Activated T-helper 17 cell treated with anti-CD3 and anti-CD28 coated beads, Interleukin-2, amount 50 U/mL, for 72 hours (primary cell): Measurements from ENCODE around the gene NES. TPM values are rescaled to one million over a fixed set of nuclear protein-coding genes. Genes with fewer than 3 reads are reported as not detected.

Source experiments
- ATAC-seq: fragments of 150-1000 bp; cut with Tn5 transposase; replicated peaks from 2 replicates; pipeline ENCODE4 v1.10.0; 2021; ENCODE audit warnings: mild to moderate bottlenecking, moderate library complexity
- H3K27ac Mint-ChIP-seq: one replicate; pipeline ENCODE4 v1.8.0; 2022; ENCODE audit warnings: mixed read lengths
- H3K27me3 Mint-ChIP-seq: one replicate; pipeline ENCODE4 v1.8.0; 2022; ENCODE audit warnings: mixed read lengths
- H3K36me3 Mint-ChIP-seq: one replicate; pipeline ENCODE4 v1.8.0; 2022; ENCODE audit warnings: low read depth, mild to moderate bottlenecking, mixed read lengths
- H3K4me1 Mint-ChIP-seq: one replicate; pipeline ENCODE4 v1.8.0; 2022; ENCODE audit warnings: mixed read lengths
- H3K4me3 Mint-ChIP-seq: one replicate; pipeline ENCODE4 v1.8.0; 2022; ENCODE audit warnings: mild to moderate bottlenecking, mixed read lengths
- H3K9me3 Mint-ChIP-seq: one replicate; pipeline ENCODE4 v1.8.0; 2022; ENCODE audit warnings: mixed read lengths
- total RNA-seq, 2 donors: library from RNA; stranded (reverse); gene quantifications; one replicate each; pipeline ENCODE4 v1.2.3, GENCODE V29; 2022

NES gene
- total RNA-seq, 2 donors from 2014 or later, result 0.05 TPM; not detected in 1

DNA sequence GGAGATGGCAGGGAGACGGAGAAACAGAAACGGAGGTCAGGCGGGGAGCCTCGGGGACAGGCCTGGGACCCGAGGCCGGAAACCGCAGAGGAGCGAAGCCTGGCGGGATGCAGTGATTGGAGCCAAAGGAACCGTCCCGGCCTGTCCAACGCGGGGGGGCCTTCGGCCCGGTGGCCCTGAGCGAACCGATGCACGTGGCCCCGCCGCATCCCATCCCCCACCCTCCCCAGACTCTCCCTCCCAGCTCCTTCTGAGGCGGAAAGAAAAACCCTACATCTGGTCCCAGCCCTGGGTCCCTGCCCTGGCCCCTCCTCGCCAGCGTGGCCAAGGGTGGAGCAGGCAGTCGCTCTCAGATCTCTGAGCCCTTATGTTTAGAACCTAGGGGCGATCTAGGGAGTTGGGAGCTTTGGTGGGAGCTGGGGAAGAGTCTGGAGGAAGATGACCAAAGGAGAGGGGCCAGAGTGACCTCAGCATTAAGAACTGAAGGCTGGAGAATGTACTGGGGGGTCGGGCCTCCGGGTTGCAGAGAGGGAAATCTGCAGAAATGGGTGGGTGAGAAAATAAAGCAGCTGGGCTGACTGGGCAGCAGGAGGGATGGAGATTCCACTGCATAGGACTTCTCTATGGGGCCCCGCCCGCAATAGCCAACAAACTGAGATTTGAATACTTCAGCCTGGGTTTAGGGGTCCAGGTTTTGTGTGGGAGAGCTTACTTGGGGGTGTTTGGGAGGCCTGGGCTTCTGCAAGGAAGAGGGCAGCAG, 29.6 kb upstream of the NES start:
- Mint-ChIP-seq H3K9me3 (no peaks in the 10 kb centered on the region), H3K27me3 (peaks cover 12% of the 10 kb centered on the region), H3K4me1 (peaks cover 11% of the 10 kb centered on the region), H3K27ac (peak overlapping the region; percentile 89), H3K36me3 (no peaks in the 10 kb centered on the region), H3K4me3 (peak overlapping the region; percentile 85)
- ATAC-seq, result no peak

- Mint-ChIP-seq H3K27me3 (peaks cover 16% of the 10 kb centered on the region), H3K36me3 (no peaks in the 10 kb centered on the region), H3K4me1 (peaks cover 11% of the 10 kb centered on the region), H3K4me3 (peak overlapping the region; percentile 85), H3K27ac (peak overlapping the region; percentile 89), H3K9me3 (no peaks in the 10 kb centered on the region)
- peak; percentile 78 for ATAC-seq
Measured at GRCh38 chr1:156705918-156706656, 28.9 kb upstream of the NES start.

DNA sequence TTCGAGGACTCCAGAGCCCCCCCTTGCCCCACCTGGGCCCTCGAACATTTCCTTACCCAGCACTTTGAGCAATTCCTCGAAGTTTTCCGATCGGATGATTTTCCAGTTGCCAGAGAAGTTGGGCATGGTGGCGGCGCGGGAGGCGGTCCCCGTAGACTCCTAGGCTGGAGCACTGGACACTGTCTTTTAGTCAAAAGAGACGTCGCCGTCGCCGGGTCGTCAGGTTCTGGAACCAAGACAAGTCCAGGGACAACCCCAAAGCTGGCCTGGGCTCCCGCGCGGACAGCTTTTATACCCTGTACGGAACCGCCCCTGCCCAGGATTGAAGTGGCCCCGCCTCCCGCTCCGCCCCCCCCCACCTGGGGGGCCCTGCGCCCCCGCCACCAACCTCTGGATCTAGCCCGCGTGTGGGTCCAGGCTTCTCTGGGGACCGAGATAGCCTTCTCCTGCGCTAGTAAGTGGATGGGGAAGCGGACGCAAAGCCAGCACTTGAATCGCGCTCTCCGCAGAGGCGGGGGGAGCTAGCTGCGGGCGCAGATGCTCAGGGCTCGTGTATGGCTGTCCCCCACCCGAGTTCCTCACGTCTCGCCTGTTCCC, 28.2 kb upstream of the NES start, which contains the start of gene CRABP2:
Gene CRABP2 (minus strand): TSS at position 263 of the 597 bp plus-strand sequence. CDS start 137 bp downstream, at position 126.
- H3K9me3 Mint-ChIP-seq, result no peaks in the 10 kb centered on the region
- peak within 1 kb of the TSS; percentile 89 for H3K27ac Mint-ChIP-seq
- peak within 1 kb of the TSS; percentile 85 for H3K4me3 Mint-ChIP-seq
- H3K4me1 Mint-ChIP-seq, result peaks cover 11% of the 10 kb centered on the region
- no peaks in the 10 kb centered on the region for H3K36me3 Mint-ChIP-seq
- peaks cover 16% of the 10 kb centered on the region for H3K27me3 Mint-ChIP-seq
- ATAC-seq, result peak; percentile 48

- peak overlapping the region; percentile 89 for H3K27ac Mint-ChIP-seq
- H3K36me3 Mint-ChIP-seq, result no peaks in the 10 kb centered on the region
- peak overlapping the region; percentile 85 for H3K4me3 Mint-ChIP-seq
- ATAC-seq, result peak; percentile 72
- H3K9me3 Mint-ChIP-seq, result no peaks in the 10 kb centered on the region
- H3K27me3 Mint-ChIP-seq, result peaks cover 16% of the 10 kb centered on the region
- H3K4me1 Mint-ChIP-seq, result peaks cover 11% of the 10 kb centered on the region
Measured at GRCh38 chr1:156704930-156705320, 27.7 kb upstream of the NES start.

GRCh38 chr1:156704166-156704711, 27.0 kb upstream of the NES start:
- Mint-ChIP-seq H3K4me1 (peaks cover 11% of the 10 kb centered on the region), H3K9me3 (no peaks in the 10 kb centered on the region), H3K27ac (no peak overlapping the region), H3K4me3 (peak overlapping the region; percentile 85), H3K27me3 (peaks cover 21% of the 10 kb centered on the region), H3K36me3 (no peaks in the 10 kb centered on the region)
- ATAC-seq, result no peak

DNA sequence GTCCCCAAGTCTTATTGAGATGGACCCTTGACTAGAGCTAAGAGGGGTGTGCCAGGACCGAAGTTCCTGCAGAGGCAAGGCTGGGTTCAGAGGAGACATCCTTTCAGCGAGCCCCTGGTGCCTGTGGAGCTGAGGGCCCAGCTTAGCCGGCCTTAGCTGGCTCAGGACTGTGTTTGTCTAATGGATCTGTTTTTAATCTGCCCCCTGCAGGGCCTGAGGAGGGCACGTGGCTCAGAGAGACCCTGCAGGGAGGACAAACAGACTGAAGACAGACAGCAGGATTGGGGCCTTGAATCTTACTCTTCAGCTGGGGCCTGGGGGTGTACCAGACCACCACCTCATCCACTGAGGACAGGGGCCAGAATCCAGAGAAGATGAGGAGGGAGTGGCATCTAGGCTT, 26.5 kb upstream of the NES start:
- peak overlapping the region; percentile 85 for H3K4me3 Mint-ChIP-seq
- no peaks in the 10 kb centered on the region for H3K9me3 Mint-ChIP-seq
- H3K27me3 Mint-ChIP-seq, result peaks cover 24% of the 10 kb centered on the region
- ATAC-seq, result no peak
- H3K36me3 Mint-ChIP-seq, result no peaks in the 10 kb centered on the region
- peaks cover 11% of the 10 kb centered on the region for H3K4me1 Mint-ChIP-seq
- H3K27ac Mint-ChIP-seq, result no peak overlapping the region

DNA sequence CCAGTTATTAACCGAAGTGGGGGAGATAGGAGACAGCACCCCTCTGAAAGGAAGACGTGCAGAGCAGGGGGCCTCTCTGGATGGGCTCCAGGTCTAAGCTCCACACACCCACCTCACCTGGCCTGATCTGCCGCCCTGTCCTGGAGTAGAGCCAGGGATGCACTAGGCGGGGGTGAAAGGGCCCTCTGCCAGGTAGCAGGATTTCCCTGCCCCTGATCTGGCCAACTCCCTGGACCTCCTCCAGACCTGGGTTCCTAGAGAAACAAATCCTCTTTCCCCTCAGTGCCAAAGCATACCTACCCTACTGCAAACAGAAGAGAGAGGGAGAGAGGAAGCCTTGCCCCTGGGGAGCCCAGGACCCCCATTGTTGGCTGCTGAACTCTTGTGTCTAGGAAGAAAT, 26.1 kb upstream of the NES start:
- H3K4me3 Mint-ChIP-seq, result no peak overlapping the region
- H3K27me3 Mint-ChIP-seq, result peaks cover 26% of the 10 kb centered on the region
- H3K27ac Mint-ChIP-seq, result no peak overlapping the region
- no peak for ATAC-seq
- peaks cover 11% of the 10 kb centered on the region for H3K4me1 Mint-ChIP-seq
- no peaks in the 10 kb centered on the region for H3K36me3 Mint-ChIP-seq
- no peaks in the 10 kb centered on the region for H3K9me3 Mint-ChIP-seq

DNA sequence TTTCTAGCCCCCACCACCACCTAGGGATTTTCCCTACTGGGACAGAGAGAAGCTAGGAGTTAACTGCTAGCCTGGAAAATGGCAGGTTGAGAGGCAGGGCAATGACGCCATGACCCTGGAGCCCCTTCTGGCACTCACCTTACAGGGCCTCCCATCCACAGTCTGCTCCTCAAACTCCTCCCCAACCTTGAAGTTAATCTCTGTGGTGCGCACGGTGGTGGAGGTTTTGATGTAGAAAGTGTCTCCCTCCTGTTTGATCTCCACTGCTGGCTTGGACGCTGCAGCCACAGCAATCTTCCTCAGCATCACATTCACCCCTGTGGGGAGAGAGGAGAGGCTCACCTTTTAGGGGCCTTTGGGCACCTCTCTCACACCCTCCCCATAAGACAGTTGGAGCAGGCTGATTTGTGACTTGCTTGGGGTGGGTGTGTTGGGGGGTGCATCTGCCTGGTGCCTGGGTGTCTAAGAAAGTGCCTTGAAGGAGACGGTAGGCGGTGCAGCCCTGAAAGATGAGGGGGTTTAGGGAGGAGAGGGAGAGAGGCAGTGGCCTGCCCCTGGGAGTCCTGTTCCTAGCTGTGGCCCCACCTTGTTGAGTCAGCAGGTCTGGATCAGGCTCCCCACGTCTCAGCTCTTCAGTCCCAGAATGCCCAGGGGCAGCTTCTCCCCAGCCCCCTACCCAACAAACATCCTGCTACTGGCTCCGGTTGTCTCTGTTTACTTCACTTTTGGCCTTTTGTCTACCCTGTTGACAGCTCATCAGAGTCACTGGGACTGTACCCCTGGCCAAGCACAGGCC, 23.7 kb upstream of the NES start:
- Mint-ChIP-seq H3K36me3 (no peaks in the 10 kb centered on the region), H3K4me1 (peaks cover 8% of the 10 kb centered on the region), H3K27ac (no peak overlapping the region), H3K27me3 (peaks cover 41% of the 10 kb centered on the region), H3K4me3 (no peak overlapping the region), H3K9me3 (no peaks in the 10 kb centered on the region)
- no peak for ATAC-seq

DNA sequence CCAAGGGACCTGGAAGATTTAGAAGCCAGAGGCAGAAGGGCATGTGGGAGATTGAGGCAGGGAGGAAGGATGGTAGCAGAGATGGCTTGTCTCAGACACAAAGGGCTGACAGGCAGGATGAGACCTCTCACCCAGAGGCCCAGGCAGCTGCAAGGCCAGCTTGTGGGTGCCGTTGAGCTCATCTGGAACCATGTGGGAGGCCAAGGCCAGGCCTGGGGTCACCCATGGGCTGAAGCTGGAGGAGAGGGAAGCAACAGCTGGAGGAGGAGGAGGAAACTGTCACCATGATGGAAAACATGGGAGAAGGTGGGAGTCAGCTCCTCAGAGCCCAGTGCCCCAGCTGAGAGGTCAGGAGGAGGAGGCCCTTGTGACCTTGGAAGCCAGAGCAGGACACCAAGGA, 21.8 kb upstream of the NES start:
- H3K4me1 Mint-ChIP-seq, result no peaks in the 10 kb centered on the region
- peaks cover 41% of the 10 kb centered on the region for H3K27me3 Mint-ChIP-seq
- ATAC-seq, result no peak
- H3K36me3 Mint-ChIP-seq, result no peaks in the 10 kb centered on the region
- H3K9me3 Mint-ChIP-seq, result no peaks in the 10 kb centered on the region
- no peak overlapping the region for H3K27ac Mint-ChIP-seq
- H3K4me3 Mint-ChIP-seq, result no peak overlapping the region

DNA sequence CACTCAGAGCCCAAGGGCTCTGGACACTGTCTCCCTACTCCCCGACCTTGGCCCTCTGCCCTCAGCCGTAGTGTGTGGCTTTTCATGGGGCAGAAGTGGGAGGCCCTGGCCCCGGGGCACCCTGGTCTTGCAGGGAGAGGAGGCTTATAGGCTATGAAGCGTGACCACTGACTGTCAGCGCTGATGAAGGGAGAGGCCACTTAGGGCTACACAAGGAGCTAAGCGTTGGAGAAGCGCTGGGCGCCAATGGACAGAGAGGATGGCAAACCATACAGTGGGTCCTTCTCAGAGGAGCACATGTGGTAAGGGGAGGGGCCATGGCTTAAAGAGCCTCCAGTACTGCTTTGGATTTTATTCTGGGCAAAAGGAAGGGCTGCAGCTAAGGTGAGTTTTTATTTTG, 20.3 kb upstream of the NES start:
- Mint-ChIP-seq H3K9me3 (no peaks in the 10 kb centered on the region), H3K4me3 (no peak overlapping the region), H3K27ac (no peak overlapping the region), H3K4me1 (peaks cover 6% of the 10 kb centered on the region), H3K36me3 (no peaks in the 10 kb centered on the region), H3K27me3 (peaks cover 46% of the 10 kb centered on the region)
- ATAC-seq, result no peak

DNA sequence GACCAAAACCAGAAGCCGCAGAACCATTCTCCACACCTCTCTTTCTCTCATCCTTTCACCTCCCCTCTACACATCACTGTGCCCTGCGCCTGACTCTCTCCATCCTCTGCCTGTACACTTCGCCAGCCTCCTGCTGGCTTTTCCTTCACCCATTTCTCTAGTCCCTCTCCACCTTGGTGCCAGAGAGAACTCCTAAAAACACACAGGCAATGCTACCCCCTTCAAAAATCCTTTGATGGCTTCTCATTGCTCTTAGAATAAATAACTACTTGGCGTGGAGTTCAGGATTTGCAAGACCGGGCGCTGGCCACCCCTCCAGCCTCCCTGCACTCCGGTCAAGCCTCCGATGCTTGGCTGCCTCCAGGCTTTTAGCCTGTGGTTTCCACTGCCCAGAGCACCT, 19.5 kb upstream of the NES start:
- no peak for ATAC-seq
- Mint-ChIP-seq H3K4me3 (no peak overlapping the region), H3K36me3 (no peaks in the 10 kb centered on the region), H3K9me3 (no peaks in the 10 kb centered on the region), H3K27ac (no peak overlapping the region), H3K27me3 (peaks cover 54% of the 10 kb centered on the region), H3K4me1 (peaks cover 6% of the 10 kb centered on the region)

DNA sequence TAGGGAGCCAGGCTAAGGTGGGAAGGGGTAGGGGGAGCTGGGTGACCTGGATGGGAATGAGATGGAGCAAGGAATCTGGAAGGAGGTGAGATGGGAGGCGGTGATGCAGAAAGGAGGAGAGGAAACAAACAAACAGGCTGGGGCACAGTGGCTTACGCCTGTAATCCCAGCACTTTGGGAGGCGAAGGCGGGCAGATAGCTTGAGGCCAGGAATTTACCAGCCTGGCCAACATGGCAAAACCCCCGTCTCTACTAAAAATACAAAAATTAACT, 17.4 kb upstream of the NES start:
- Mint-ChIP-seq H3K36me3 (no peaks in the 10 kb centered on the region), H3K27ac (no peak overlapping the region), H3K4me3 (no peak overlapping the region), H3K27me3 (peaks cover 61% of the 10 kb centered on the region), H3K9me3 (no peaks in the 10 kb centered on the region), H3K4me1 (peaks cover 7% of the 10 kb centered on the region)
- no peak for ATAC-seq

DNA sequence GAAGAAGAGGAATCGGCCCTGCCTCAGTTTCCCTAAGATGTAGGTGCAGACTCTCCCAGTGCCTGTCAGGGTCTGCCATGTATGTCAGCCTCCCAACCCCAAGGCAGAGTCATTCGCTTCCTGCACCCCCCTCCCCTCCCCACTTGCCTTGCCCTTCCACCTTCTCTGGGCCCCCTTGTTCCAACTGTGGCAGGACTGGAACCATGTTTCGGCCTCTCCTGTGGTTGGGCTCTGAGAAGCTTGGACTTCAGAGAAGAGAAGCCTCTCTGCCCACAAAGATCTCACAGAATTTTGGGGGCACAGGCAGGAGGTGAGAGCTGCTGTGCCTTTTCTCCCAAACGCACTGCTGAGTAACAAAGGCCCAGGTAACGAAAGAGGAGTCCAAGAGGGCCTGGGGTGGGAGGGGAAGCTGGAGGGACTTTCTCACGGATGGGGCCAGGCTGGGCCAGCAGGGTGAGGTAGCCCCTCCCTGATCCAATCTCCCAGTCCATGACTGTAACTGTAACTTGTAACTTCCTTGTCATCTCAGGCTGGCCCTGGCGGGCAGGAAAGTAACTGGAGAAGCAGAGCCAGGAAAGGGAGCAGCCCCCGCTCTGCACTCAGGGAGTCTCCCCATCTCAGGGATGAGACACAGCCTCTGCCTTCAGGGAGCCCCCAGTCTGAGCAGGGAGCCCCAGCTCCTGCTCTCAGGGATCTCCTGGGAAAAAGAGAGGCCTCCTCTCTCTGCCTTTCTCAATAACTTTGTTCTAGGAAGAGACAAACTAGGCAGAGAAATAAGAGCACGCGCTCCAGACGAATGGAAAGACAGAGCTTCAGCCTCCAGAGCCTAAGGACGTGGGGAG, 16.9 kb upstream of the NES start:
- Mint-ChIP-seq H3K27ac (peak overlapping the region; percentile 15), H3K36me3 (no peaks in the 10 kb centered on the region), H3K27me3 (peaks cover 62% of the 10 kb centered on the region), H3K9me3 (no peaks in the 10 kb centered on the region), H3K4me3 (no peak overlapping the region), H3K4me1 (peaks cover 11% of the 10 kb centered on the region)
- no peak for ATAC-seq
